ENCODE data around the gene AAK1. TPM values are rescaled to one million over a fixed set of nuclear protein-coding genes. Genes with fewer than 3 reads are reported as not detected.

AAK1 gene
- total RNA-seq, 1 experiment from 2014 or later: 46.8 TPM

- intact Hi-C loops (cut with micrococcal nuclease): loop anchor here (2.0 kb wide), 2 partner anchors 77 to 143 kb away; no protein-coding TSS in a partner anchor
- peak overlapping the region; percentile 58 for H3K4me2 ChIP-seq (ENCODE audit: low read length)
- DNase-seq: peak; percentile 89
- no peak overlapping the region for H3K9ac ChIP-seq (ENCODE audit: low read length)
- H3K79me2 ChIP-seq (ENCODE audit: low read length): peaks cover 79% of the 10 kb centered on the region
- H3K9me3 ChIP-seq (ENCODE audit: low read length): no peaks in the 10 kb centered on the region
- peak overlapping the region; percentile 83 for H3K27ac ChIP-seq (ENCODE audit: low read length)
- no peaks in the 10 kb centered on the region for H3K9me2 ChIP-seq (replicated peaks; ENCODE audit: low read length)
- no peaks in the 10 kb centered on the region for H3K27me3 ChIP-seq (ENCODE audit: low read length)
- ChIA-PET CTCF (no interaction called here), POLR2A (ENCODE audit: unreplicated experiment) (interaction anchor here (0.7 kb wide), 1 partner anchor 36 kb away, joined by 3 read pairs; no protein-coding TSS in a partner anchor)
- peak; percentile 84 for ATAC-seq
- H2AFZ ChIP-seq (ENCODE audit: low read length): no peak overlapping the region
- 0 out of 2 replicates have a peak, but pooled peaks cover 5% of the 10 kb centered on the region for H3K36me3 ChIP-seq (ENCODE audit: low read depth, low read length)
- BruUV-seq (replicated peaks): no TSS peak
- H3K4me3 ChIP-seq (ENCODE audit: low read length): no peak overlapping the region
- TF ChIP-seq CTCF (conservative IDR thresholded peaks at IDR 0.05; ENCODE audit: low read depth, low read length): 0 out of 2 replicates have a peak, but pooled peaks have one; percentile 17
- TF ChIP-seq EZH2 (IDR thresholded peaks at IDR 0.05; ENCODE audit: low read length, unreplicated experiment): no peak
- H3F3A ChIP-seq (ENCODE audit: low read length, unreplicated experiment): peaks cover 4% of the 10 kb centered on the region
- peaks cover 73% of the 10 kb centered on the region for H3K4me1 ChIP-seq (ENCODE audit: insufficient read depth, low read length)
- H4K20me1 ChIP-seq (ENCODE audit: low read length): no peaks in the 10 kb centered on the region
Measured at GRCh38 chr2:69567157-69567908, 76.2 kb downstream of the AAK1 start.

GRCh38 chr2:69566669-69567068 is 76.9 kb downstream of the AAK1 start:
- Histone ChIP-seq H4K20me1 (ENCODE audit: low read length) (no peaks in the 10 kb centered on the region), H2AFZ (ENCODE audit: low read length) (no peak overlapping the region), H3K27ac (ENCODE audit: low read length) (peak overlapping the region; percentile 83), H3K79me2 (ENCODE audit: low read length) (peaks cover 80% of the 10 kb centered on the region), H3K27me3 (ENCODE audit: low read length) (no peaks in the 10 kb centered on the region), H3K4me1 (ENCODE audit: insufficient read depth, low read length) (peaks cover 69% of the 10 kb centered on the region), H3K4me3 (ENCODE audit: low read length) (no peak overlapping the region), H3F3A (ENCODE audit: low read length, unreplicated experiment) (peaks cover 4% of the 10 kb centered on the region), H3K9ac (ENCODE audit: low read length) (no peak overlapping the region; the same call in 1 of the 2 replicates), H3K9me2 (replicated peaks; ENCODE audit: low read length) (no peaks in the 10 kb centered on the region), H3K36me3 (ENCODE audit: low read depth, low read length) (0 out of 2 replicates have a peak, but pooled peaks cover 5% of the 10 kb centered on the region), H3K9me3 (ENCODE audit: low read length) (no peaks in the 10 kb centered on the region), H3K4me2 (ENCODE audit: low read length) (peak overlapping the region; percentile 58)
- no peak for ATAC-seq
- no peak for TF ChIP-seq EZH2phosphoT487 (IDR thresholded peaks at IDR 0.05; ENCODE audit: borderline replicate concordance, low read length)
- TF ChIP-seq CTCF (conservative IDR thresholded peaks at IDR 0.05; ENCODE audit: low read depth, low read length): no peak
- no peak for TF ChIP-seq EZH2 (IDR thresholded peaks at IDR 0.05; ENCODE audit: low read length, unreplicated experiment)
- BruUV-seq (replicated peaks): no TSS peak
- intact Hi-C loops (cut with micrococcal nuclease): loop anchor here (2.0 kb wide), 2 partner anchors 78 to 144 kb away; no protein-coding TSS in a partner anchor
- POLR2A ChIA-PET (ENCODE audit: unreplicated experiment): interaction anchor here (0.7 kb wide), 1 partner anchor 37 kb away, joined by 3 read pairs; no protein-coding TSS in a partner anchor
- DNase-seq: no peak
- CTCF ChIA-PET: interaction anchor here (0.6 to 1.2 kb wide), 2 partner anchors 157 to 158 kb away, joined by 3 read pairs; no protein-coding TSS in a partner anchor

GRCh38 chr2:69565431-69565839 is 78.1 kb downstream of the AAK1 start:
- ATAC-seq (no peak), DNase-seq (peak; percentile 46)
- ChIA-PET CTCF (interaction anchor here (1.2 kb wide), 1 partner anchor 159 kb away, joined by 3 read pairs; no protein-coding TSS in a partner anchor), POLR2A (ENCODE audit: unreplicated experiment) (no interaction called here)
- Histone ChIP-seq H3K4me2 (ENCODE audit: low read length) (no peak overlapping the region), H3K4me3 (ENCODE audit: low read length) (no peak overlapping the region), H3K27me3 (ENCODE audit: low read length) (no peaks in the 10 kb centered on the region), H2AFZ (ENCODE audit: low read length) (no peak overlapping the region), H3K27ac (ENCODE audit: low read length) (no peak overlapping the region), H3K79me2 (ENCODE audit: low read length) (peaks cover 77% of the 10 kb centered on the region), H4K20me1 (ENCODE audit: low read length) (no peaks in the 10 kb centered on the region), H3K9ac (ENCODE audit: low read length) (no peak overlapping the region), H3K36me3 (ENCODE audit: low read depth, low read length) (0 out of 2 replicates have a peak, but pooled peaks cover 5% of the 10 kb centered on the region), H3K9me3 (ENCODE audit: low read length) (no peaks in the 10 kb centered on the region), H3F3A (ENCODE audit: low read length, unreplicated experiment) (peaks cover 4% of the 10 kb centered on the region), H3K4me1 (ENCODE audit: insufficient read depth, low read length) (peaks cover 66% of the 10 kb centered on the region), H3K9me2 (replicated peaks; ENCODE audit: low read length) (no peaks in the 10 kb centered on the region)
- intact Hi-C loops (cut with micrococcal nuclease): no loop called here
- TF ChIP-seq EZH2phosphoT487 (IDR thresholded peaks at IDR 0.05; ENCODE audit: borderline replicate concordance, low read length) (no peak), CTCF (conservative IDR thresholded peaks at IDR 0.05; ENCODE audit: low read depth, low read length) (peak; percentile 88), EZH2 (IDR thresholded peaks at IDR 0.05; ENCODE audit: low read length, unreplicated experiment) (no peak)
- BruUV-seq (replicated peaks): no TSS peak
